ENCODE results near the gene KEAP1.

DNA sequence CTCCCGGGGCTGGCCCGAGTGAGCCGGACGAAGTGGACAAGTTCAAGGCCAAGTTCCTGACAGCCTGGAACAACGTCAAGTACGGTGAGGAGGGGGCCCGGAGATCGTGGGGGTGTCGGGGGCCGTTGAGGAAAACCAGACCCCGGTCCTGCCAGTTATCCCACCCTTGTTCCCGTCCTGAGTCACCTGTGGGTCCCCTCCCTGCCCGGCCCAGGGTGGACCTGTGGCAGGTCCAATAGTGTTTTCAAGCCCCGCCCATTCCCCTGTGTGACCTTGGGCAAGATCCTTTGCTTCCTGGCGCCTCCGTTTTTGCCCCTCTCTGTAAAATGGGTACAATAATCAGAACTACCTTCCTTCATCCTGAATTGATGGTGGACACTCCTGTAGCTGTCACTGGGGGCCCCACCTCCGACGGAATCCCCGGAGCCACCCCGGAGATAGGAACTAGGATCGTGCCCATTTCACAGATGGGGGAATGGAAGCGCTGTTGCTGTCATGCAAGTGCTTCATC is 41.1 kb upstream of the KEAP1 start:
- TF ChIP-seq POLR2AphosphoS5 (IDR thresholded peaks at IDR 0.05) (no peak), CTCF (IDR thresholded peaks at IDR 0.05) (no peak), POLR2A (IDR thresholded peaks at IDR 0.05) (no peak), EP300 (IDR thresholded peaks at IDR 0.05) (no peak)
